ENCODE data around the gene WRAP53. TPM values are rescaled to one million over a fixed set of nuclear protein-coding genes. Genes with fewer than 3 reads are reported as not detected.

WRAP53 gene
- total RNA-seq, 1 donor from 2014 or later, result 13.4 TPM

Other genes starting within 250 kb of the WRAP53 start
- 1.3 and 1.5 TPM in 2 replicates for gene FGF11, start 249.0 kb upstream of the WRAP53 start, total RNA-seq
- 9.3 and 11.0 TPM in 2 replicates for gene CHRNB1, start 243.4 kb upstream of the WRAP53 start, total RNA-seq
- gene ZBTB4, start 208.8 kb upstream of the WRAP53 start, total RNA-seq, result 47.9 and 49.7 TPM in 2 replicates
- not detected in 2 replicates for gene SLC35G6, start 207.0 kb upstream of the WRAP53 start, total RNA-seq
- gene POLR2A, start 204.1 kb upstream of the WRAP53 start, total RNA-seq, result 148 and 149 TPM in 2 replicates
- gene TNFSF12, start 139.4 kb upstream of the WRAP53 start, total RNA-seq, result 14.6 and 15.0 TPM in 2 replicates
- 1.3 and 1.5 TPM in 2 replicates for gene TNFSF13, start 129.7 kb upstream of the WRAP53 start, total RNA-seq
- 52.5 and 53.7 TPM in 2 replicates for gene SENP3, start 126.6 kb upstream of the WRAP53 start, total RNA-seq
- 1.1 TPM in 2 replicates for gene CD68, start 108.8 kb upstream of the WRAP53 start, total RNA-seq
- 34.2 and 42.2 TPM in 2 replicates for gene MPDU1, start 104.6 kb upstream of the WRAP53 start, total RNA-seq
- 0.78 TPM in 2 replicates for gene SOX15, start 98.4 kb upstream of the WRAP53 start, total RNA-seq
- gene FXR2, start 73.6 kb upstream of the WRAP53 start, total RNA-seq, result 48.7 and 50.7 TPM in 2 replicates
- 134 and 135 TPM in 2 replicates for gene SAT2, start 60.7 kb upstream of the WRAP53 start, total RNA-seq
- 0.97 and 1.4 TPM in 2 replicates for gene SHBG, start 58.3 kb upstream of the WRAP53 start, total RNA-seq
- gene ATP1B2, start 37.6 kb upstream of the WRAP53 start, total RNA-seq, result 2.4 and 3.0 TPM in 2 replicates
- gene TP53, start 987 bp upstream of the WRAP53 start, total RNA-seq, result 98.7 and 99.5 TPM in 2 replicates
- gene EFNB3, start 16.7 kb downstream of the WRAP53 start, total RNA-seq, result 12.3 and 12.7 TPM in 2 replicates
- 0.03 and 0.05 TPM in 2 replicates for gene DNAH2, start 29.3 kb downstream of the WRAP53 start, total RNA-seq
- gene KDM6B, start 145.7 kb downstream of the WRAP53 start, total RNA-seq, result 52.9 and 53.7 TPM in 2 replicates
- gene TMEM88, start 166.6 kb downstream of the WRAP53 start, total RNA-seq, result 3.4 TPM in 2 replicates
- gene NAA38, start 169.1 kb downstream of the WRAP53 start, total RNA-seq, result 65.8 and 66.2 TPM in 2 replicates
- 8.5 and 10.2 TPM in 2 replicates for gene CYB5D1, start 169.5 kb downstream of the WRAP53 start, total RNA-seq
- 196 and 206 TPM in 2 replicates for gene CHD3, start 200.3 kb downstream of the WRAP53 start, total RNA-seq
- 2.3 and 3.0 TPM in 2 replicates for gene RNF227, start 227.8 kb downstream of the WRAP53 start, total RNA-seq
- 2.6 and 3.7 TPM in 2 replicates for gene KCNAB3, start 241.4 kb downstream of the WRAP53 start, total RNA-seq
- 122 and 127 TPM in 2 replicates for gene TRAPPC1, start 243.5 kb downstream of the WRAP53 start, total RNA-seq
- 30.2 and 30.9 TPM in 2 replicates for gene CNTROB, start 243.7 kb downstream of the WRAP53 start, total RNA-seq

Measured in osteocyte (in vitro differentiated cells).